D341Med (cell line): ENCODE measurements around the gene TRPC4AP.
A peak's percentile ranks its signal among the peaks of the same experiment; 100 is the strongest.

Experiments used
- DNase-seq: peaks from one replicate; pipeline ENCODE4 v3.0.0; 2012; ENCODE audit warnings: low spot score

The TRPC4AP gene

DNA sequence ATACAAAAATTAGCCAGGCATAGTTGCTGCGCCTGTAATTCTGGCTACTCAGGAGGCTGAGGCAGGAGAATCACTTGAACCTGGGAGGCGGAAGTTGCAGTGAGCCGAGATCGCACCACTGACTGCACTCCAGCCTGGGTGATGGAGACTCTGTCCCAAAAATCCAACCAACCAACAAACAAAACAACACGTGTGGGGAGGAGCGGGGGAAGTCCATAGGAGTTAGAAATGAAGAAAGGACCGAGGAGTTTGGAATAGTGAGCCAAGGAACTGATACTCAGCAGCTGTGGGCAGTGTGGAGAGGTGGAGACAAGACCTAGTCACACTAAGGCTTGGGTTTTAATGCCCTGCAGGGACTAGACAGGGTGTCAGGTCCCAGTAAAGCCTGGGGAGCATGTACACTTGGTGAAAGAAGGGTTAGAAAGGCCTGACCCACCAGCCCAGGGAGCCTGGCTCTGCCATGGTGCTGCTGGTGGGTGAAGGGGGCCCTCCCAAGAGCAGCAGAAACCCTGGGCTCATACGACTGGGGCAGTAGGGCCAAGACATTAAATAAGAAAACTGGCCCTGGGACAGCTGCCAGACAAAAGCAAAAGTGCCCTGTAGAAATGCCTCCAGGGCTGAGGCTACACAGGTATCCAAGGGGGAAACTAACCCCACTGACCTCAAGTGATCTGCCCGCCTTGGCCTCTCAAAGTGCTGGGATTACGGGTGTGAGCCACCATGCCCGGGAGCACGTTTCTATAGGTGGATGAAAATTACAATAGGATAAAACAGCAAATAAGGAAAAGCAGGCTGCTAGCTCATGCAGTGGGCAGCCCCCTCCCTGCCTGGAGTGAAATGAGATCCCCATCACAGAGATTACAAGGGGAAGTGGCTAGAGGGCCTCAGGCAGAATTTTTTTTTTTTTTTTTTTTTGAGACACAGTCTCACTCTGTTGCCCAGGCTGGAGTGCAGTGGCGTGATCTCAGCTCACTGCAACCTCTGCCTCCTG, 78.9 kb downstream of the TRPC4AP start:
- DNase-seq = peak; percentile 30

DNA sequence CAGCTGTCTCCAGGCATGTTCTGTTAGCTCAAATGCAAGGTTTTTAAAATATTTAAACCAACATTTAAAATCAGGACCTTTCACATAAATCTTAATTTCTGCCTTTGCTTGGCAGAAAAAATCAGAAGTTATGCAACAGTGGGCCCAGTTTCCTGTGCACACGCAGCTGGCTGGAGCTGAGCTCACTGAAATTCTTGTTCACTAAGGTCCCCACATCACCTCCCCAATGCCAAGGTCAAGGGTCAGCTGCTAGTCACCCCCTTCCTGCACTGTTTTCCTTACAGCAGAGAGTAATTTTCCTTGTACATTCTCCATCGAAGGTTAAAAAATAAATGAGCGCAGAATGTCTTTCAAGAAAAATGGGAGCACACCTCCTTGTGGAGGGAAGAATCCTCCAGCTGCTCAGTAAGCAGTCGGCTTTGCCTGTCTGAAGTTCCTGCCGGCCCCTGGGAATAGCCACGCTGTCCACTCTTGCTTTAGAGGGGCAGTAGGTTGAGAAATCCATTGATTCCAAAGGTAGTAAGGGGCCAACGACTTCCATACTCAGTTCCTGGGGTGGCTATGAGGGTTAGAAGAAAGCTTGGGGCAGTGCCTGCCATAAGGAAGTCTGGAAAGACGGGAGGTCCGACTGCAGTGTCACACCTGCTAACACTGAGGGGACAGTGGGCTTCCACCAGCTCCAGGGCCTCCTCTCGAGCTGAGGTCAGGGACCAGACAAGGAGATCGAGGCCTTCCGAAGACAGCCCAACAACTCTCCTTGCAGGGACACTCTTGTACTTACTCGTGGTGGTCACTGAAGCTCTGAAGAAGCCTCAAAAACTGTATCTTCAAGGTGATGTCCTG, 80.2 kb downstream of the TRPC4AP start:
- peak; percentile 17 for DNase-seq

DNA sequence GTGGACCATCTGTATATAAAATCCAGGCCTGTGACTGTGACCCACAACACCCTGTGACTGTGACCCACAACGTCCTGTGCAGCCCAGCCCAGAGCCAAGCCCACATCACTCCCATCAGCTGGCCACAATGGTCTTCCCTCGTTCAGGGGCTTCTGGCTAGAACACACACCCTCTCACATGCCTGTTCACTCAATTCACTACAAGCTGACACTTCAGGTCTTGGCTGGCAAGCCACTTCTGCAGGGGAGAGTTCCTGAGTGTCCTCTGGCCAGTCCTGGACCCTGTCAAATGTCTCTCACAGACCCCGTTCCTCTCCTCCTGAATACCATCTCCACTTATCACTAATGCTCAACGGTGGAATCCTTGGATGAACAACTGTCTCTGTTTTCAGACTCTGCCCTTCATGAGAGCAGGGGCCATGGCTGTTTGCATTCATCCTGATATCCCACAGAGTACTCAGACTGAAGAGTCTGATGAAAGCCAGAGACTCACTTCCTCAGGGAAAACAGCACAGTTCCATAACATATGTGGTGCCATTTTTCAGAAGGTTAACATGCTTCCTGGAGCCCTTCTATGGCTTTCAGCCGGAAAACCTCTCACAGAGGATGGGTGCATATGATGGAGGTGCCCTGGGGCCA, 80.9 kb downstream of the TRPC4AP start:
- DNase-seq = peak; percentile 10

- DNase-seq = peak; percentile 17
Observed at GRCh38 chr20:35010405-35011192, 82.0 kb downstream of the TRPC4AP start.

GRCh38 chr20:35009665-35010328, 82.8 kb downstream of the TRPC4AP start:
- DNase-seq = peak; percentile 26

GRCh38 chr20:35008411-35009342, 83.9 kb downstream of the TRPC4AP start:
- peak; percentile 14 for DNase-seq

DNA sequence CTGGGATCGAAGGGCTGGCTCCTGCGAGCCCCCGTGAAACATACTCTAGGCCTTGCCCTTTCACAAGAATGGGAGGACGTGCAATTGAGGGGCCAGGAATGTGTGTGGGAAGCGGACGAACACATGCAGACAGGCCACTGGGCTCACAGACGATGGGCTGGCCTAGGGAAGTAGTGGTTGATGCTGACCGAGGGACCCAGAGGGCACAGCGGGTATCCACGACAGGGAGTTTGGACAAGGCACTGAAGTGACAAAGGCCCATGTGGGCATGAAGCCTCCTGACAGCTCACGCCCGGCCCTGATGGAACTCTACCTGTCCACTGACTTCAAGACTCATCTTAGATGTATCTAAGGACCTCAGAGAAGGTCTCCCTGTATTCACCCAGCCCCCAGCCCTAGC, 84.7 kb downstream of the TRPC4AP start:
- no peak for DNase-seq

GRCh38 chr20:35007413-35007812, 85.2 kb downstream of the TRPC4AP start:
- no peak for DNase-seq

- no peak for DNase-seq
Observed at GRCh38 chr20:35006531-35006971, 86.1 kb downstream of the TRPC4AP start.

GRCh38 chr20:35006009-35006408, 86.6 kb downstream of the TRPC4AP start:
- DNase-seq = no peak

DNA sequence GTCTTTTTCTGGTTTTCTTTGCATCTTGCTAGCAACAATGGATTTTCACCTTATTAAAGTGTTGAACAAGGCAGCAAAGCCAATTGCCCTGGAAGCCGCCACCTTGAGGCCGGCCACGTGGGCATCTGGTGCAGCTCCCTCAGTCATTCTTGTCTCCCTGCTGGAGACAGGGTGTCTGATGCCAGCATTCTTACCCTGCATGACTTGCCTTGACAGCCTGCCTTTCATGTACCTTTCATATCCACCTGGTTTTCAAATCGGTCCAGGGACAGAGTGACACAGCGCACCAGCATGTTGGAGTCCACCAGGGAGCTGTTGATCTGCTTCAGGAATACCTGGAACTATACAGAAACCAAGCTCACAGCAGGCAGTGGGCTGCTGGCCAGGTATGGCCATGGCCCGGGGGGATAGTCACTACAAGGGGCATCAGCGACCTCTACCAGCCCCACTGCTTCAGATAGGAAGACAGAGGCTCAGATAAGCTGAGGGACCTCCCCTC, 87.1 kb downstream of the TRPC4AP start:
- DNase-seq = no peak

- DNase-seq = no peak
Observed at GRCh38 chr20:35004749-35005462, 87.7 kb downstream of the TRPC4AP start.

- no peak for DNase-seq
Observed at GRCh38 chr20:35004051-35004725, 88.4 kb downstream of the TRPC4AP start.

GRCh38 chr20:35003211-35004031, 89.2 kb downstream of the TRPC4AP start:
- DNase-seq = no peak

GRCh38 chr20:35002426-35003210, 90.0 kb downstream of the TRPC4AP start:
- no peak for DNase-seq

GRCh38 chr20:35001596-35002362, 90.8 kb downstream of the TRPC4AP start:
- no peak for DNase-seq
